CD4-positive, alpha-beta T cell treated with Interleukin-21 for 1 hour (primary cell): ENCODE data around the gene EFCAB13.

Experiments
- DNase-seq: peaks from one replicate; pipeline ENCODE4 v3.0.0-alpha.2; 2020

EFCAB13 gene

DNA sequence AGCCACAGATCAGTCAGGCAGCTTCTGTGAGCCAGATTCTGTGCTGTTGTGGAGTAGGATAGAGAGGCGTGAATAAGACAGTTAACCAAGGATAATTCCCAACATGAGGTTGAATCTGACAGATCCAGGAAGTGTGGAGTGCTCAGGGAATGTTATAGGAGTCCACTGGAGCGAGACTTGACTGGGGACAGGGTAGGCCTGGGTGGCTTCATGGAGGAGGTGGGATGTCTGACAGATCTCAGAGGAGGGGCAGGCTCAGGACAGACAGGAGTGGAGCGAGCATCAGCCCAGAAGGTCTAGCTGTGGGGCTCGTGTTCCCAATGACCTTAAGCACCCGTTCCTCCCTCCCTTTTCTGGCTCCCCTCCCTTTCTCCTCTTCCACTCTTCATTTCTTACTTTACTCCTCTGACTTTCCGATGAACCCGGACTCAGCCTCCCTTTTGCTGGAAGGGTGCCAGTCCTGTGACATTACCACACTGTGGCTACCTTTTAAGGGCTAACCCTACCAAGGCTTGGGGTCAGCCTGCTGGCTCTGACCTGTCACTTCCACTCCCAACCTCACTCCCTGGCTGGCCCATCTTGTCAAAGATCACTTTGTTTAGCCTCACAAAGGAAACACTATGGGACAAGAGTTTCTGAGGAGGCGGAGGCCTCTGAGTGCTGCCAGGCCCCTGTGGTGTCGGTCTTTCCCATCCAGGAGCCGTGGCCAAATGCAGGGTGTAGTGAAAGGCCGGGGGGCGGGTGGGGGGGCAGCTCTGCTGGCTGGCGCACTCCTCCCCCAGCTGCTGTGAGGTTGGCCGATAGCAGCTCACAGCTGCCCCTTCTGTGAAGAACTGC, 28.5 kb upstream of the EFCAB13 start:
- no peak for DNase-seq

DNA sequence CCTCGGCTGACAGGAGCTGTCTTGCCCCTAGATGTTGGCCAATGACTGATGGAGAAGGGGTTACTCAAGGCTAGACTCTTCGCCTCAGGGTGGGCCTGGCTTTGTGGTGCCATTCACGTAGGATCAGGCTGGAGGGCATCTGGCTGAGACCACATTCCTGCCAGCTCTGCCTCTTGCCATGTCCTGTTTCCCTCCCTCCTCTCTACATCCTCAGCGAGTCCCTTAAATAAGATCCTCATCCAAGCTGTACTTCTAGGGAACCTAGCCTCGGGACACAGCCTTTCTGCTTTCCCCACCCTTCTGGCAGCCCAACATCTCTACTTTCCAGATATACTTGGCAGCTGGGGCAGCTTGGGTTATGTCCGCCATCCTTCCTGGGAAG, 27.9 kb upstream of the EFCAB13 start:
- no peak for DNase-seq

DNA sequence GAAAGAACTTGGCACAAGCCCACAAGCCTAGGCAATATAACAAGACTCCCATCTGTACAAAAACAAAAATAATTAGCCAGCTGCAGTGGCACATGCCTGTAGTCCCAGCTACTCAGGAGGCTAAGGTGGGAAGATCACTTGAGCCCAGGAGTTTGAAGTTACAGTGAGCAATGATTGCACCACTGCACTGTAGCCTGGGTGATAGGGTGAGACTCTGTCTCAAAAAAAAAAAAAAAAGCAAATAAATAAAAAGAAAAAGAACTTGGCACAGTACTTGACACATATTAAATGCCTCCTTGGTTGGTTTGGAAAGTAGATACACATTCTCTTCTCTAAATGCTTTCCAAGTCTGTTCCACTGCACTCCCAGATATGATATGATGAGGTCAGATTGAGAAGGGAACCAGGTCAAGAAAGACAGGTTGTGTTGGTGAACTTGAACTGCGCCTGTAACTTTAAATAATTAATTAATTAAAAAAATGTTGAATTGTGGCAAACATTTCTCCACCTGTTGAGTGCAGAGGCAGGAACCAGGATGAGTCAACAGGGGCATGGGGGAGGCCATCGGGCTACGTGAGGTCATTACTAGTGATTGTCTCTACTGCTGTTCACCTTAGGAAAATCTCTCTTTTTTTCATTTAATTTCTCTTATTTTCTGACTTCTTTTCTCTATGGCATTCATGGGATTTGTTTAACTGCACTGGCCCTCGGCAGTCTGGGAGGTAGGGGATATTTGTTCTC, 25.9 kb upstream of the EFCAB13 start:
- no peak for DNase-seq

DNA sequence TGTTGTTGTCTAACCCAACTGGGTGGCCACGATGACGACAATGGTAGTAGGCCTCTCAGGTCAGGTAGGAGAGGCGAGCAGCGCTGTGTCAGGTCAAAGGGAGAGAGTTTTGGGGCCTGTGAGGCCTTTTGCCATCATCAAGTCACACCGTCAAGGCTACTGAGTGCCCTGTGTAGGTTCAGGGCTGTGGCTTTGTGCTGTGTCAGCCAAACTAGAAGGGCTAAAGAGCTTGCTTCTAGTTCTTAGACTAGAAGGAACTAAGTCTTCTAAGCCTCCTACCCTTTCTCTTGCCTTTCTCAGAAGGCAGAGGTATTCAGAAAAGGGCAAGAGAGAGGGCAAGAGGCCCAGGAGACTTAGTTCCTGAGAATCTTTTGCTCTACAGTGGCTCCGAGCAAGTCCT, 25.0 kb upstream of the EFCAB13 start:
- no peak for DNase-seq

DNA sequence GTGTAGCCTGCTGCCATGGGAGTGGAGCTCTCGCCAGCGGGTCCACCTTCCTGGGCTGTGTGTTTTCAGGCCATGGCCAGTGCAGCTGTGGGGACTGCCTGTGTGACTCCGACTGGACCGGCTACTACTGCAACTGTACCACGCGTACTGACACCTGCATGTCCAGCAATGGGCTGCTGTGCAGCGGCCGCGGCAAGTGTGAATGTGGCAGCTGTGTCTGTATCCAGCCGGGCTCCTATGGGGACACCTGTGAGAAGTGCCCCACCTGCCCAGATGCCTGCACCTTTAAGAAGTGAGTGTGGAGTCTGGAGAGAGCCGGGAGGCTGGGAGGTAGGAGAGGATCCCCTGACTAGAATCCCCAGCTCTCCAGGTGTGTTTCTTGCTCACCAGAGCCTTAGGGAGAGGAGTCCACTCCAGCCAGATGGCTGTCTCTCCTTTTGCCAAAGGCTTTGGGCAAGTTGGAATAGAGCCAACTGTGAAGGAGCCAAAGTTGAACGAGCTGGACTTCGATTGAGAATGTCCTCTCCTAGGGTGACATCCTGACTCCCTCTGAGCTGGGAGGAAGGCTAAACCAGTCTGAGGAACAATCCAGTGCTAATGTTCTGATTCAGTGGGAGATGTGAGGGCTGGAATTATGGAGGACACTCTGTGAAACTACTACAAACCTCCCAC, 24.4 kb upstream of the EFCAB13 start:
- DNase-seq, result no peak

DNA sequence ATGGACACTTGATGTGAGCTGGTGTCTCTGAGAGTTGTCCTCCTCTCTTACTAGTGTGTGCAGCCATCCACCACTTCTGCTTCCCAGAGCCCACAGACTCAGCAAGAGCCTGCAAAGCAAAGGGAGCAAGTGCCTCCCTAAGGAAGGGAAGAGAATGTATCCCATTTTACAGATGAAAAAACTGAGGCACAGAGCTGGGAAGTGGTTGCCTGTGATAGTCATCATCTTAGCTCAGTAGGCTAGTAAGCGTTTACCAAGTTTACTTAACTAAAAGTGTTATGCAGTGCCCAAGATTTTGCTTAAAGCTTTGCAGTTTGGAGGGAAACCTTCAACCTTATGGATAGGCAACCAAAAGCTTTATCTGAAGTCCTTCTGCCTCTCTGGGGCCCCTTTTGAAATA, 23.0 kb upstream of the EFCAB13 start:
- no peak for DNase-seq

DNA sequence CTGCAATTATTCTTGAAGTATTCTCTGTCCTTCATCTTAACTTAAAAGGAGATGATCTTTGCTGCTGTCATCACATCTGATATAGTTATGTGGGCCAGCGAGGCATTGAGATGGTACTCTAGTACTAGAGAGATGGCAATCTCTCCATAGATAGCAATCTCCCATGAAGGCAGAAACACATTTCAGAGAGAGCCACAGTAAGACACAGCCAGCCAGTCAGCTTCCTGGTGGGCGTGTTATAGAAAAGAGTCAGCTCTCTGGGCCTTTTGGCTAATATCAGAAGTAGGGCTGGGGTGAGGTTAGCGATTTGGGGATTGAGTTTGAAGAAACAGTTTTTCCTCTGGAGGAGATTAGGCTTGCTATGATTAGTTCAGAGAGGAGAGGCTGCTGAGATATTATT, 22.6 kb upstream of the EFCAB13 start:
- DNase-seq, result peak; percentile 10

DNA sequence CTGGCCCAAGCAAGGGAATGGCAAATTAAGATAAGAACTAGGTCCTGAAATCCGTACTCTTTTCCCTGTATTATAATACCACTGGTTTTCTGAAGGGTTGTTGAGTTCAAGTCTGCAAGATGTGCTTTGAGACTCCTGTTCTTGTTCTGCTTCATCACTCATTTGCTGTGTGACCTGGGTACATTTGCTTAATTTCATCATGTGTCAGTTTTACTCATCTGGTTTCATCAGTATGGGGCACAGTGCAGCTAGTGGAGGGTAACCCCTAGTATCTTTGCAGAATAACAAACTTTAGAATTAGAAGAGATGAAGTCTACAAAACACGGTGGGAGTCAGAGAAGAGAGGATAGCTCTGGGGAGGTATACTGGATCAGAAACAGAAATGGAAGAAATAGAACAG, 21.9 kb upstream of the EFCAB13 start:
- no peak for DNase-seq

DNA sequence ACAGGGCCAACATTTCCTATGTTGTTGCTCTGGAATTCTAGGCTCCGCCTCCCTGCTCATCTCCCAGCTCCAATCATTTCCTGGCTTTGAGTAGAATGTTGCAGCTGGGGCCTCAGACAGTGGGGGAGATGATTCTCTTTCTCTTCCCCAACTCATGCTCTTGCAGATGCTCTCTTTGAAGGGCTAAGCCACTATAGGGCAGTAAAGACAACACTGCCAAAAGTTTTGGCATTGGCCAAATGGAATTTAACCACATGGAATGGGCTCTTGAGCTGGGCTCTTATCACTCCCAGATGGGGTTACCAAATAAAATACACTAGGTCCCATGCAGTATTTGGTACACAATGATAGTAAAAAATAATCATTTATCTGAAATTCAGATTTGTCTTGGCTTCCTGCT, 19.6 kb upstream of the EFCAB13 start:
- DNase-seq, result no peak

DNA sequence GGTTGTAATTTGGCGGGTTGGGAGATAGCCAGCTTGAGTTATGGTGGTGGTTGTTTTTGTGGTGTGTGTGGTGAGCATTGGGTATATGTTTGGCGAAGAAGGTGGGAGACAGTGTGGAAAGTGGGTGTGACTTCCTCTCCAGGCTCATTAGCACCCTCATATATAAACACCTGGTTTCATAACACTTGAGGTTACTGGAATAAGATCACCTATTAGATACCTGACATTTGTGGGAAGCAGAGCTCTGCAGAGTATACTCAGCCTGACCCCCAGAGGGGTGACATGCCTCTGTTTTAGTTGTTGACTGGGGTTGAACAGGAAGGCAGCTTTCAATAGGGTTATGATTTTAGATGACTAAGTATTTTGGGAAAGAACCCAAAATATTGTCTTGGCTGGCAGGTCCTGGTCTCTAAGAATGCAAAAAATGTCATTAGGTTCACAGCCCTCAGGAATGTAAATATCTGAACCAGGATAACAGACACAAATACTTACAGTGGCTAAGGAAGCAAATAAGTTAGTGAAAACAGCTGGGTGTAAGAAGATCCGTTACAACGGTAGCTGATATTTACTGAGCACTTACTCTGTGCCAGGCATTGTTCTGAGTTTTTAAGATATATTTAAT, 18.3 kb upstream of the EFCAB13 start:
- DNase-seq, result no peak

DNA sequence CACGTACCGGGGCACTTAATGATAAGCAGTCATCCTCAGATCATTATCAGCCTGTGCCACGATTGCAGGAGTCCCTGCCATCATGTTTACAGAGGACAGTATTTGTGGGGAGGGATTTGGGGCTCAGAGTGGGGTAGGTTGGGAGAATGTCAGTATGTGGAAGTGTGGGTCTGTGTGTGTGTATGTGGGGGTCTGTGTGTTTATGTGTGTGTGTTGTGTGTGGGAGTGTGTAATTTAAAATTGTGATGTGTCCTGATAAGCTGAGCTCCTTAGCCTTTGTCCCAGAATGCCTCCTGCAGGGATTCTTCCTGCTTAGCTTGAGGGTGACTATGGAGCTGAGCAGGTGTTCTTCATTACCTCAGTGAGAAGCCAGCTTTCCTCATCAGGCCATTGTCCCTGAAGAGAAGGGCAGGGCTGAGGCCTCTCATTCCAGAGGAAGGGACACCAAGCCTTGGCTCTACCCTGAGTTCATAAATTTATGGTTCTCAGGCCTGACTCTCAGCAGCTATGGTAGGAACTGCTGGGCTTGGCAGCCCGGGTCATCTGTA, 13.5 kb upstream of the EFCAB13 start:
- no peak for DNase-seq

DNA sequence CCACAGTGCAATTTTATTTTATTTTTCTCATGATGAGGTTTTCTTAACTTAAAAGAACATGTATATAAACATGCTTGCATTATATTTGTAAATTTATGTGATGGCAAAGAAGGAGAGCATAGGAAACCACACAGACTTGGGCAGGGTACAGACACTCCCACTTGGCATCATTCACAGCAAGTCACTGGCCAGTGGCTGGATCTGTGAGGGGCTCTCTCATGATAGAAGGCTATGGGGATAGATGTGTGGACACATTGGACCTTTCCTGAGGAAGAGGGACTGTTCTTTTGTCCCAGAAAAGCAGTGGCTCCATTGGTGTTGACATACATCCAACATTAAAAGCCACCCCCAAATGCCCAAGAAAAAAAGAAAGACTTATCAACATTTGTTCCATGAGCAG, 12.3 kb upstream of the EFCAB13 start:
- no peak for DNase-seq

DNA sequence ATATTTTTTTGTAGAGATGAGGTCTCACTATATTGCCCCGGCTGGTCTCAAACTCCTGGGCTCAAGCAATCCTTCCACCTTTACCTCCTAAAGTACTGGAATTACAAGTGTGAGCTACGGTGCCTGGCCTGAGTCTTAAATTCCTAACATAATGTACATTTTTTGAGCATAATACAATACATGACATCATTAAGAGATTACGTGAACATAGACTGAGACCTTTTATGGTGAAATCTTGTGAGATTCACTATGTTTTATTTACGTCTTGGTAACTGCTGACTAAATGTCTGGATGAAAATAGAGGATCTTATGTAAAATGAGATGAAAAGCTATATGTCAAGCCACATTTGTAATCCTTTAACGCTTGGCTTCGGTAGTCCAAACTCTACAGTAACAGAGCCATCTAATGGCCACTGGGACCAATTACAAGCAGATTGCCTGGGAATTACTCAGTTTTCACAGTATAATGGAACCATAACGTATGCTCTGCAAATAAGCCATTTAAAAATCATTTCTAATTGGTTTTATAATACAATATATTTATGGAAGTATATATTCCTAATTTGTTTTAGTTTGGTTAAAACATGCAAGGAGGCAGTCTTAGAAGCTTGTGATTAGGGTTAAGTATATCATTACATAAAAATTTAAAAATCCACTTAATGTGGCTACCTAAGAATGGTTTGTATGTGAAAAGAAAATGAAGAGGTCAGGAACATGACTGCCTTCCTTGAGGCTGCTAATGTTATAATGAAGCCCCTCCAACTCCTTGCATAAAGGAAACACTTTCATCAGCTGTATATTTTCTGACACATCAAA, 8.1 kb upstream of the EFCAB13 start:
- peak; percentile 70 for DNase-seq

DNA sequence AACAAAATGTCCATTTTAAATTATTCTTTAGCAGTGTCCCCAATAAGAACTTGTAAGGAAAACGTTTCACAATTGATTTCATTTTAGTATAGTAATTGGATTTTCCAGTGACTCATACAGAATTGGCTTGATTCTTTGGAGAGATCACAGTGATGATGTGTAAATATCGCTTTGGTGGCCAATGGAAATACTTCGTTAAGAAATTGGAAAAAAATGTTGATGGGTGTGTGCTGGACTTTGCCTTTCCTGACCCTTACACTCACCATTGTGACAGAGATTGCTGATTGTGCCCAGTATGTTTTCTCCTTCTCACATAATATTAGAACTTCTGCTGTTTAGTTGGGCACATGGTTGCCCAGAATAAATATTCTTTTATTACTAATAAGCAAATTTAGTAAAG, 7.4 kb upstream of the EFCAB13 start:
- DNase-seq, result no peak

DNA sequence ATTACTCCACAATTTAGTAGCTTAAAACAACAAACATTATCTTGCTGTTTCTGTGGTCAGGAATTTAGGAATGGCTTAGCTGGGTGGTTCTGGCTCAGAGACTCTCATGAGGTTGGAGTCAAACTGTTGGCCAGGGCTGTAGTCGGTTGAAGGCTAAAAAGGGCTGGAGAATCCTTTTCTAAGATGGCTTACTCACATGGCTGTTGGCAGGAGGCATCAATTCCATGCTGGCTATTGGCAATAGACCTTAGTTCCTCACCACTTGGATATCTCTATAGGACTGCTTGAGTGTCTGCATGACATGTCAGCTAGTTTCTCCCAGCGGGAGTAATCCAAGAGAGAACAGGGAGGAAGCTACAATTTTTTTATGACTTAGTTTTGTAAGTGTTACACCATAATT, 6.6 kb upstream of the EFCAB13 start:
- no peak for DNase-seq

DNA sequence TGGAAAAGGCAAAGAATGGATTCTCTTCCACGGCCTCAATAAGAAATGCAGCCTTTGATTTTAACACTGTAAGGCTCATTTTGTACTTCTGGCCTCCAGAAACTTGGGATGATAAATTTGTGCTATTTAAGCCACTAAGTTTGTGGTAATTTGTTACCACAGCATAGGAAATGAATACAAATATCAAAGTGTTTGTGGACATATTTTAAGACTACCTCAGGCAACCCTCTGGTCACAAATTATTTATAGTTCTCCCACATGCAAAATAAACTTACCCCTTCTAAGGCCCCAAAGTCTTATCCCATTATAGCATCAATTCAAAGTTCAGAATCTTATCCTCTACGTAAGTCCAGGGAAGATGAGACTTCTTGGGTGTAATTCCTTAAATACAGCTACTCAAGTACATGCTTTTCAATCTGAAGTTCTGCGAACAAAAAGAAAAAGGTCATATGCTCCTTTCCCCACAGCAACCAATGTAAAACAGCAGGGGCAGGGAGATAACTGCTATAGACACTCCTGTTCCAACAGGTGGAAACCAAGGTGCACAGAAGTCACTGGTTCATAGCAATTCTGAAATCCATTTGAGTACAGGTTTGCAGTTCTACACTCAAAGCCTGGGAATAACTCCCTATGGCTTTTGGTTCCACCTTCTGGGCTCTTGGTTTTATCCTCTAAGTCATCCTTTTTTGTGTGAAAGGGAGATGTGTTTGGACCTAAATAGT, 5.4 kb upstream of the EFCAB13 start:
- no peak for DNase-seq

DNA sequence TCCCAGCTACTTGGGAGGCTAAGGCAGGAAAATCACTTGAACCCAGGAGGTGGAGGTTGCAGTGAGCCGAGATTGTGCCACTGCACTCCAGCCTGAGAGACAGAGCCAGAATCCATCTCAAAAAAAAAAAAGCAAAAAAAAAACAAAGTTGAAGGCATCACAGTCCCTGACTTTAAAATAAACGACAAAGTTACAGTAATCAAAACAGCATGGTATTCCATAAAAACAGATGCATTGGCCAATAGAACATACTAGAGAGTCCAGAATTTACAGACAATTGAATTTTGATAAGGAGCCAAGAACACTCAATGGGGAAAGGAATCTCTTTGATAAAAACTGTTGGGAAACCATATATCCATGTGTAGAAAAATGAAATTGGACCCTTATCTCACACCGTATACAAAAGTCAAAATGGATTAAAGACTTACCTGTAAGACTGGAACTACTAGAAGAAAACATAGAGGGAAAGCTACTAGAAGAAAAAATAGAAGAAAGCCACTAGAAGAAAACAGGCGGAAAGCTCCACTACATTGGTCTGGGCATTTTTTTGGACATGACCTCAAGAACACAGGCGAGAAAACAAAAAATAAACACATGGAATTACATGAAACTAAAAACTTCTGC, 2.8 kb upstream of the EFCAB13 start:
- no peak for DNase-seq

DNA sequence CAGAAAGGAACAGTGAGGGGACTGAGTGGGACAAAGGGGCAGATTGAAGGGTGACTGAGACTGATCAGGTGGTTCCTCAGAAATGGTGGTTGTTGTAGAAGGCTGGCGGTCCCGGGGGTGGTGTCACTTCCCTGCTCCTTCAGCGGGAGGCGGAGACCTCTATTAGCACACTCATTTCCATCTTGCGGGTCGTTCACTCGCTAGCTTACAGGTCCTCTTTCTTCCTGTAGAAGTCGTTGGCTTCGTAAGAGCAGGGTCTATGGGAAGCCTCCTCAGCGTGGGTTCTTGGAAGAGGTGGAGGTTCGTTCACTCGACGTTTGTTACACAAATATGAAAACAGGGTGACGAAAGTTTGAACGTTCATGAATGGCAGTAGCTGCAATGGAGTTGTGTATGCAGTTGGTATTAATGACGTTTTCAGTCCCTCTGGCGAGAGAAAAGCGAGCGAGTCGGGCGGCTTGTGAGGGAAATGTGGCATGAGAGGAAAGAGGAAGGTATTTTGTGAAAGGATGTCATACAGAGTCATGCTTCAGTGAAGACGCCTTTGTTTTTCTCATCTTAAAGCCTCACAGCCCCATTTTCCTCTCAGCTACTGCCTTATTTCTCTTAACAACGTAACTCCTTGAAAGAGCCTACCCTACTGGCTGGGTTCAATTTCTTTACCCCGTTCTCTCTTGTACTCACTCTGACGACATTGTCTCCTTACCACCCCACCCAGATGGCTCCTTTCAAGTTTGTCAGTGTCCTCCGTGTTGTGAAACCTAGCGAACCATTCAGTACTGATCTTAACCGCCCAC, 667 bp downstream of the EFCAB13 start:
- DNase-seq, result peak; percentile 48

DNA sequence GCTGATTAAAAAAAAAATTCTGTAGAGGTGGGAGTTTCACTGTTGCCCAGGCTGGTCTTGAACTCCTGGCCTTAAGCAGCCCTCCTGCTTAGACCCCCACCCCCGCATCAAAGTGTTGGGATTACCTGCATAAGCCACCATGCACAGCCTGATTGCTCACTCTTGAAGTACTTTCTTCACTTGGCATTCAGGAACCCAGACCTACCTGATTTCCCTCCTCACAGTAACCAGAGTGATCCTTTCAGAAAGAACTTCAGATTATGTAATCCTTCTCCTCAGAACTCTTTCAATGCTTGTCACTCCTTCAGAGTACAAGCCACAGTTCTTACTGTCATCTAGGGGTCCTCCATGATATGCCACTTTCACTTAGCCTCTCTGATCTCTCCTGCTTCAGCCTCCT, 1.4 kb downstream of the EFCAB13 start:
- DNase-seq, result no peak

DNA sequence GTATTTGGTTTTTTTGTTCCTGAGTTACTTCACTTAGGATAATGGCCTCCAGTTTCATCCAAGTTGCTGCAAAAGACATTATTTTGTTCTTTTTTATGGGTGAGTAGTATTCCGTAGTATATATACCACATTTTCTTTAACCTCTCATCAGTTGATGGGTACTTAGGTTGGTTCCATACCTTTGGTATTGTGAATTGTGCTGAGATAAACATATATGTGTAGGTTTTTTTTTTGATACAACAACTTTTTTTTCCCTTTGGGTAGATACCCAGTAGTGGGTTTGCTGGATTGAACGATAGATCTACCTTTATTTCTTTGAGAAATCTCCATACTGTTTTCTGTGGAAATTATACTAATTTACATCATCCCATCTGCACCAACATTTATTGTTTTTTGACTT, 6.8 kb downstream of the EFCAB13 start:
- no peak for DNase-seq
